Measurements from ENCODE around the gene TBC1D20. TPM values are rescaled to one million over a fixed set of nuclear protein-coding genes. Genes with fewer than 3 reads are reported as not detected.
"Not testable (repeated sequence)": the region's sequence is repeated elsewhere in the genome, so short reads cannot be mapped to it uniquely, and the experiment has no call there.

The TBC1D20 gene
- total RNA-seq, 1 experiment from 2014 or later: 42.1 TPM

- TF ChIP-seq TCF7L2 (IDR thresholded peaks at IDR 0.05; ENCODE audit: low read depth, low read length): no peak
- CTCF ChIA-PET: no interaction called here
- H3K27ac ChIP-seq (ENCODE audit: low read length): no peak overlapping the region
- H3K4me3 ChIP-seq (ENCODE audit: low read depth in 2 of 2, low read length in 2 of 2): no peak overlapping the region
- ATAC-seq (no peak), DNase-seq (ENCODE audit: low read depth, low spot score) (no peak)
- H3K4me1 ChIP-seq (ENCODE audit: control insufficient read depth, insufficient read depth, low read length): peaks cover 4% of the 10 kb centered on the region
- POLR2A ChIA-PET: no interaction called here
- H3K27me3 ChIP-seq (ENCODE audit: control insufficient read depth, insufficient read depth, low read length): no peaks in the 10 kb centered on the region
- in situ Hi-C loops (cut with HindIII; ENCODE audit: low pct_unique_long_range_greater_than_20kb, low sequenced_read_pairs): no loop called here
- intact Hi-C loops (cut with micrococcal nuclease; ENCODE audit: unreplicated experiment): no loop called here
- BruUV-seq (replicated peaks): no TSS peak
- H3K9me3 ChIP-seq (ENCODE audit: control insufficient read depth, insufficient read depth, low read depth, low read length): no peaks in the 10 kb centered on the region
- 0 out of 2 replicates have a peak, but pooled peaks cover 2% of the 10 kb centered on the region for H3K36me3 ChIP-seq (ENCODE audit: control insufficient read depth, insufficient read depth, low read length)
Observed at GRCh38 chr20:387520-387919, 74.8 kb downstream of the TBC1D20 start.

- DNase-seq (ENCODE audit: low read depth, low spot score); ATAC-seq; H3K9me3 ChIP-seq (ENCODE audit: control insufficient read depth, insufficient read depth, low read depth, low read length); H3K4me3 ChIP-seq (ENCODE audit: low read depth in 2 of 2, low read length in 2 of 2); POLR2A ChIA-PET; H3K27me3 ChIP-seq (ENCODE audit: control insufficient read depth, insufficient read depth, low read length); H3K4me1 ChIP-seq (ENCODE audit: control insufficient read depth, insufficient read depth, low read length); H3K27ac ChIP-seq (ENCODE audit: low read length); H3K36me3 ChIP-seq (ENCODE audit: control insufficient read depth, insufficient read depth, low read length); CTCF ChIA-PET; intact Hi-C loops (cut with micrococcal nuclease; ENCODE audit: unreplicated experiment); in situ Hi-C loops (cut with HindIII; ENCODE audit: low pct_unique_long_range_greater_than_20kb, low sequenced_read_pairs); BruUV-seq (replicated peaks): not testable (repeated sequence)
Observed at GRCh38 chr20:386634-387033, 75.7 kb downstream of the TBC1D20 start.

Other genes with a start within 250 kb of the TBC1D20 start
- gene DEFB129, start 235.3 kb downstream of the TBC1D20 start, total RNA-seq (2021; ENCODE audit: unreplicated experiment): not detected
- 0.10 TPM for gene DEFB132, start 204.8 kb downstream of the TBC1D20 start, total RNA-seq (2021; ENCODE audit: unreplicated experiment)
- 20.5 TPM for gene C20orf96, start 171.8 kb downstream of the TBC1D20 start, total RNA-seq (2021; ENCODE audit: unreplicated experiment)
- 18.9 TPM for gene ZCCHC3, start 165.0 kb downstream of the TBC1D20 start, total RNA-seq (2021; ENCODE audit: unreplicated experiment)
- gene SOX12, start 137.0 kb downstream of the TBC1D20 start, total RNA-seq (2021; ENCODE audit: unreplicated experiment): 48.6 TPM
- gene NRSN2, start 115.4 kb downstream of the TBC1D20 start, total RNA-seq (2021; ENCODE audit: unreplicated experiment): 44.9 TPM
- gene TRIB3, start 81.8 kb downstream of the TBC1D20 start, total RNA-seq (2021; ENCODE audit: unreplicated experiment): 35.6 TPM
- 97.1 TPM for gene RBCK1, start 54.2 kb downstream of the TBC1D20 start, total RNA-seq (2021; ENCODE audit: unreplicated experiment)
- 191 TPM for gene CSNK2A1, start 81.3 kb upstream of the TBC1D20 start, total RNA-seq (2021; ENCODE audit: unreplicated experiment)
- gene TCF15, start 147.8 kb upstream of the TBC1D20 start, total RNA-seq (2021; ENCODE audit: unreplicated experiment): not detected
- 34.5 TPM for gene SRXN1, start 190.7 kb upstream of the TBC1D20 start, total RNA-seq (2021; ENCODE audit: unreplicated experiment)
- gene SCRT2, start 213.3 kb upstream of the TBC1D20 start, total RNA-seq (2021; ENCODE audit: unreplicated experiment): not detected